SK-N-SH treated with all-trans-retinoic acid at 6 μM for 48 hours (cell line): ENCODE measurements around the gene OVOL2.

Source experiments
- ATAC-seq: fragments of 200-7000 bp; cut with Tn5 transposase; 3 replicates; pipeline ENCODE4 v1.9.1; 2020; ENCODE audit warnings: mild to moderate bottlenecking, moderate library complexity
- BACH2 ChIP-seq: fragments of 250-450 bp; sonication (Bioruptor Pico); IDR thresholded peaks from 2 replicates; pipeline ENCODE4 v1.9.0; 2021; ENCODE audit warnings: mild to moderate bottlenecking, borderline replicate concordance
- CSDC2 ChIP-seq: fragments of 250-450 bp; sonication (Bioruptor Pico); IDR thresholded peaks from 2 replicates; pipeline ENCODE4 v1.5.0; 2020; ENCODE audit warnings: mild to moderate bottlenecking, moderate library complexity
- ESRRG ChIP-seq: fragments of 250-450 bp; sonication (Bioruptor Pico); IDR thresholded peaks from 2 replicates; pipeline ENCODE4 v1.6.1; 2021; ENCODE audit warnings: mild to moderate bottlenecking
- GLIS3 ChIP-seq: fragments of 250-450 bp; sonication (Bioruptor Pico); IDR thresholded peaks from 2 replicates; pipeline ENCODE4 v1.5.0; 2020; ENCODE audit warnings: mild to moderate bottlenecking, moderate library complexity
- ISL1 ChIP-seq: fragments of 250-450 bp; sonication (Bioruptor Pico); IDR thresholded peaks from 2 replicates; pipeline ENCODE4 v2.1.2; 2022; ENCODE audit warnings: mild to moderate bottlenecking, moderate library complexity
- OSR1 ChIP-seq: fragments of 250-450 bp; sonication (Bioruptor Pico); IDR thresholded peaks from 2 replicates; pipeline ENCODE4 v1.8.0; 2022; ENCODE audit warnings: moderate library complexity, mild to moderate bottlenecking, inconsistent platforms
- PPARA ChIP-seq: fragments of 250-450 bp; sonication (Bioruptor Pico); IDR thresholded peaks from 2 replicates; pipeline ENCODE4 v1.5.0; 2020; ENCODE audit warnings: mild to moderate bottlenecking, borderline replicate concordance
- RARB ChIP-seq: fragments of 250-450 bp; sonication (Bioruptor Pico); IDR thresholded peaks from 2 replicates; pipeline ENCODE4 v1.8.0; 2021; ENCODE audit warnings: mild to moderate bottlenecking, moderate library complexity
- SNAI2 ChIP-seq: fragments of 250-450 bp; sonication (Bioruptor Pico); IDR thresholded peaks from 2 replicates; pipeline ENCODE4 v1.5.0; 2020; ENCODE audit warnings: mild to moderate bottlenecking, moderate library complexity
- TCF4 ChIP-seq: fragments of 250-450 bp; sonication (Bioruptor Pico); IDR thresholded peaks from 2 replicates; pipeline ENCODE4 v1.8.0; 2021; ENCODE audit warnings: mild to moderate bottlenecking, moderate library complexity, borderline replicate concordance
- TOX ChIP-seq: fragments of 250-450 bp; sonication (Bioruptor Pico); IDR thresholded peaks from 2 replicates; pipeline ENCODE4 v1.8.0; 2021; ENCODE audit warnings: mild to moderate bottlenecking, moderate library complexity, borderline replicate concordance
- ZC3H10 ChIP-seq: fragments of 250-450 bp; sonication (Bioruptor Pico); IDR thresholded peaks from 2 replicates; pipeline ENCODE4 v1.5.1; 2021; ENCODE audit warnings: mild to moderate bottlenecking, moderate library complexity
- ZFP3 ChIP-seq: fragments of 250-450 bp; sonication (Bioruptor Pico); IDR thresholded peaks from 2 replicates; pipeline ENCODE4 v1.5.0; 2020; ENCODE audit warnings: mild to moderate bottlenecking, moderate library complexity
- ZFP30 ChIP-seq: fragments of 450-650 bp; formaldehyde crosslinking; IDR thresholded peaks from 2 replicates; pipeline ENCODE4 v1.5.0; 2022; ENCODE audit warnings: mild to moderate bottlenecking, moderate library complexity
- ZNF565 ChIP-seq: fragments of 450-650 bp; formaldehyde crosslinking; conservative IDR thresholded peaks from 2 replicates; pipeline ENCODE4 v1.5.0; 2020; ENCODE audit warnings: low read depth, mild to moderate bottlenecking, moderate library complexity
- ZNF70 ChIP-seq: fragments of 450-650 bp; formaldehyde crosslinking; IDR thresholded peaks from 2 replicates; pipeline ENCODE4 v1.5.0; 2020; ENCODE audit warnings: mild to moderate bottlenecking, moderate library complexity
- TF ChIP-seq, protein P1 (sequence below): fragments of 250-450 bp; sonication (Bioruptor Pico); IDR thresholded peaks from 2 replicates; pipeline ENCODE4 v1.5.0; 2020; ENCODE audit warnings: mild to moderate bottlenecking, moderate library complexity
- TF ChIP-seq, protein P2 (sequence below): fragments of 250-450 bp; sonication (Bioruptor Pico); IDR thresholded peaks from 2 replicates; pipeline ENCODE4 v1.8.0; 2021; ENCODE audit warnings: low read depth, mild to moderate bottlenecking, moderate library complexity, borderline replicate concordance
- TF ChIP-seq, protein P3 (sequence below): fragments of 250-450 bp; sonication (Bioruptor Pico); IDR thresholded peaks from 2 replicates; pipeline ENCODE4 v1.5.1; 2020; ENCODE audit warnings: low read depth, mild to moderate bottlenecking, moderate library complexity
- TF ChIP-seq, protein P4 (sequence below): fragments of 250-450 bp; sonication (Bioruptor Pico); IDR thresholded peaks from 2 replicates; pipeline ENCODE4 v1.8.0; 2020; ENCODE audit warnings: mild to moderate bottlenecking, moderate library complexity, borderline replicate concordance

OVOL2 gene

DNA sequence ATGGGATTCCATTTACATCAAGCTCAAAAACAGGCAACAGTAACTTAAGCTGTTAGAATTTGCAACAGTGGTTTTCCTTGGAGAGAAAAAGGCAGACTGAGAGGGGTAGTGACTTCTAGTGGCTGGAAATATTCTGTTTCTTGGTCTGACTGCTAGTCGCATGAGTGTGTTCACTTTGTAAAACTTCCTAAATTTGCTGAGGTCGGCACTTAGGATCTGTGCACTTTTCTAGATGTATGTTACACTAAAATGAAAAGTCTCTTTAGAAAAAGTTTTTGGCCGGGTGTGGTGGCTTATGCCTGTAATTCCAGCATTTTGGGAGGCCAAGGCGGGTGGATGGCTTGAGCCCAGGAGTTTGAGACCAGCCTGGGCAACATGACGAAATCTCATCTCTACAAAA, 18.7 kb downstream of the OVOL2 start (continued):
- TF ChIP-seq, protein P1, sequence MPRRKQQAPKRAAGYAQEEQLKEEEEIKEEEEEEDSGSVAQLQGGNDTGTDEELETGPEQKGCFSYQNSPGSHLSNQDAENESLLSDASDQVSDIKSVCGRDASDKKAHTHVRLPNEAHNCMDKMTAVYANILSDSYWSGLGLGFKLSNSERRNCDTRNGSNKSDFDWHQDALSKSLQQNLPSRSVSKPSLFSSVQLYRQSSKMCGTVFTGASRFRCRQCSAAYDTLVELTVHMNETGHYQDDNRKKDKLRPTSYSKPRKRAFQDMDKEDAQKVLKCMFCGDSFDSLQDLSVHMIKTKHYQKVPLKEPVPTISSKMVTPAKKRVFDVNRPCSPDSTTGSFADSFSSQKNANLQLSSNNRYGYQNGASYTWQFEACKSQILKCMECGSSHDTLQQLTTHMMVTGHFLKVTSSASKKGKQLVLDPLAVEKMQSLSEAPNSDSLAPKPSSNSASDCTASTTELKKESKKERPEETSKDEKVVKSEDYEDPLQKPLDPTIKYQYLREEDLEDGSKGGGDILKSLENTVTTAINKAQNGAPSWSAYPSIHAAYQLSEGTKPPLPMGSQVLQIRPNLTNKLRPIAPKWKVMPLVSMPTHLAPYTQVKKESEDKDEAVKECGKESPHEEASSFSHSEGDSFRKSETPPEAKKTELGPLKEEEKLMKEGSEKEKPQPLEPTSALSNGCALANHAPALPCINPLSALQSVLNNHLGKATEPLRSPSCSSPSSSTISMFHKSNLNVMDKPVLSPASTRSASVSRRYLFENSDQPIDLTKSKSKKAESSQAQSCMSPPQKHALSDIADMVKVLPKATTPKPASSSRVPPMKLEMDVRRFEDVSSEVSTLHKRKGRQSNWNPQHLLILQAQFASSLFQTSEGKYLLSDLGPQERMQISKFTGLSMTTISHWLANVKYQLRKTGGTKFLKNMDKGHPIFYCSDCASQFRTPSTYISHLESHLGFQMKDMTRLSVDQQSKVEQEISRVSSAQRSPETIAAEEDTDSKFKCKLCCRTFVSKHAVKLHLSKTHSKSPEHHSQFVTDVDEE (CRISPR knock-in tag) = no peak
- TF ChIP-seq SNAI2 = no peak

DNA sequence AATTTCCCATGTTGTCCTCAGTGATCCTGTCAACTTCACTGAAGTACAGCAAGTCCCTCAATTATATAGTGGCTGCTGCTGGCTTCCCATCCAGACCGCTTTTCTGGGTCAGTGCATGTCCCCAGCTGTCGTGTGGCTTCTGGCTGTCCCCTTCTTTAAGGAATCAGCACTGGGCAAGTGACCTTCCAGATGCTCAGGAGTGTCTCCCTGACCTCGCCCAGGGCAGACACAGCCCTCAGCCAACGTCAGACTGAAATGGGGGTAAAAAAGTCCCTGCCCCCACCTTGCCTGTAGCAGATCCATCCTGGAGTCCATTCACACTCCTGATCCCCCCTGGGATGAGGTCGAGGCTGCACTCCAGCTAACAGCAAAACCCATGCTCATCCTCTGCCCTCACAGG, 23.7 kb downstream of the OVOL2 start:
- no peak for ATAC-seq
- TF ChIP-seq ISL1 (CRISPR knock-in tag) = no peak
- TF ChIP-seq BACH2 = no peak
- TF ChIP-seq GLIS3 (CRISPR knock-in tag) = no peak
- TF ChIP-seq CSDC2 (CRISPR knock-in tag) = no peak
- no peak for TF ChIP-seq RARB
- TF ChIP-seq, protein P2, sequence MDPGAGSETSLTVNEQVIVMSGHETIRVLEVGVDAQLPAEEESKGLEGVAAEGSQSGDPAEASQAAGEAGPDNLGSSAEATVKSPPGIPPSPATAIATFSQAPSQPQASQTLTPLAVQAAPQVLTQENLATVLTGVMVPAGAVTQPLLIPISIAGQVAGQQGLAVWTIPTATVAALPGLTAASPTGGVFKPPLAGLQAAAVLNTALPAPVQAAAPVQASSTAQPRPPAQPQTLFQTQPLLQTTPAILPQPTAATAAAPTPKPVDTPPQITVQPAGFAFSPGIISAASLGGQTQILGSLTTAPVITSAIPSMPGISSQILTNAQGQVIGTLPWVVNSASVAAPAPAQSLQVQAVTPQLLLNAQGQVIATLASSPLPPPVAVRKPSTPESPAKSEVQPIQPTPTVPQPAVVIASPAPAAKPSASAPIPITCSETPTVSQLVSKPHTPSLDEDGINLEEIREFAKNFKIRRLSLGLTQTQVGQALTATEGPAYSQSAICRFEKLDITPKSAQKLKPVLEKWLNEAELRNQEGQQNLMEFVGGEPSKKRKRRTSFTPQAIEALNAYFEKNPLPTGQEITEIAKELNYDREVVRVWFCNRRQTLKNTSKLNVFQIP (CRISPR knock-in tag) = no peak
- TF ChIP-seq ZFP30 (CRISPR knock-in tag) = no peak
- no peak for TF ChIP-seq TCF4
- TF ChIP-seq OSR1 (CRISPR knock-in tag) = no peak

DNA sequence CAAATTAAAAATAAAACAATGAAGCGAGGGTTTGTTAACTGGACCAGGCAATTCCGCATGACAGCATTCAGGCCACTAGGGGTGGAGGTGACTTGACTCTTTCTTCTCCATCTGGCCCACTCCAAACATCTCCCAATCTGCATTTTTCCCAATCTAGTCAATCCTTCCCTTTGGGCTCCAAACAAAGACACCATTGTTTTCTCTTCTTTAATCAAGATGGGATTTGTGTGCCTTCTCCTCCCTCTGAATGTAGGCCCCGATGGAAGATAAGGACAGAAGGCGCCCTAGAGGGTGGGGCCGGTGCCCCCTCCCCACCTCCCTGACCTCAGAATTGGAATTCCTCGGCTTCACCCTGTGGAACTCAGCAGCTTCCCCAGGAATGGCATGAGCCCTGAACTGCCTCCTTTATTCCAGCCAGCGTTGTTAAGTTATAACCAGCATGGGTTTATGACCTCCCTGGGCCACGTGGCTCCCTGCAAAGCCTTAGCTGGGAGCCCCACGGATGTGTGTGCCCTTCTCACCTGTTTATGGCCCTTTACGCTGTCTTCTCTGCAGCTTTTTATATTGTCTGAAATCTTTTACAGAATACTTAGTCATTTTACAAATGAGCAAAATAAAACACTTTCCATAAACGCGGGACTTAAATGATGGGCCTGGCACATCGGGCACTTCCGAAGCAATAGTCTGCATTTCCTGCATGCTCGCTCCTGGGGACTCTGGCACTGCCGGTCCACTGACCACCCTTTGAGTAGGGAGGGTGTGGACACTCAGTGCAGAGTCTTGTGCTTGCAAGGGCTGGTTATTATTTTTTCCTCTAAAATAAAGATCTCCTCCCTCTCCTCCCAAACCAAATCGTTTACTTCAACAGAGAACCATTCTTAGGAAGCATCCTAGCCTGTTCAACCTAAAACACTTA, 24.5 kb downstream of the OVOL2 start:
- TF ChIP-seq ESRRG (CRISPR knock-in tag) (no peak), ZC3H10 (CRISPR knock-in tag) (no peak), ZNF565 (no peak)
- TF ChIP-seq, protein P3, sequence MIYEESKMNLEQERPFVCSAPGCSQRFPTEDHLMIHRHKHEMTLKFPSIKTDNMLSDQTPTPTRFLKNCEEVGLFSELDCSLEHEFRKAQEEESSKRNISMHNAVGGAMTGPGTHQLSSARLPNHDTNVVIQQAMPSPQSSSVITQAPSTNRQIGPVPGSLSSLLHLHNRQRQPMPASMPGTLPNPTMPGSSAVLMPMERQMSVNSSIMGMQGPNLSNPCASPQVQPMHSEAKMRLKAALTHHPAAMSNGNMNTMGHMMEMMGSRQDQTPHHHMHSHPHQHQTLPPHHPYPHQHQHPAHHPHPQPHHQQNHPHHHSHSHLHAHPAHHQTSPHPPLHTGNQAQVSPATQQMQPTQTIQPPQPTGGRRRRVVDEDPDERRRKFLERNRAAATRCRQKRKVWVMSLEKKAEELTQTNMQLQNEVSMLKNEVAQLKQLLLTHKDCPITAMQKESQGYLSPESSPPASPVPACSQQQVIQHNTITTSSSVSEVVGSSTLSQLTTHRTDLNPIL = no peak
- TF ChIP-seq, protein P4, sequence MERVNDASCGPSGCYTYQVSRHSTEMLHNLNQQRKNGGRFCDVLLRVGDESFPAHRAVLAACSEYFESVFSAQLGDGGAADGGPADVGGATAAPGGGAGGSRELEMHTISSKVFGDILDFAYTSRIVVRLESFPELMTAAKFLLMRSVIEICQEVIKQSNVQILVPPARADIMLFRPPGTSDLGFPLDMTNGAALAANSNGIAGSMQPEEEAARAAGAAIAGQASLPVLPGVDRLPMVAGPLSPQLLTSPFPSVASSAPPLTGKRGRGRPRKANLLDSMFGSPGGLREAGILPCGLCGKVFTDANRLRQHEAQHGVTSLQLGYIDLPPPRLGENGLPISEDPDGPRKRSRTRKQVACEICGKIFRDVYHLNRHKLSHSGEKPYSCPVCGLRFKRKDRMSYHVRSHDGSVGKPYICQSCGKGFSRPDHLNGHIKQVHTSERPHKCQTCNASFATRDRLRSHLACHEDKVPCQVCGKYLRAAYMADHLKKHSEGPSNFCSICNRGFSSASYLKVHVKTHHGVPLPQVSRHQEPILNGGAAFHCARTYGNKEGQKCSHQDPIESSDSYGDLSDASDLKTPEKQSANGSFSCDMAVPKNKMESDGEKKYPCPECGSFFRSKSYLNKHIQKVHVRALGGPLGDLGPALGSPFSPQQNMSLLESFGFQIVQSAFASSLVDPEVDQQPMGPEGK = no peak

DNA sequence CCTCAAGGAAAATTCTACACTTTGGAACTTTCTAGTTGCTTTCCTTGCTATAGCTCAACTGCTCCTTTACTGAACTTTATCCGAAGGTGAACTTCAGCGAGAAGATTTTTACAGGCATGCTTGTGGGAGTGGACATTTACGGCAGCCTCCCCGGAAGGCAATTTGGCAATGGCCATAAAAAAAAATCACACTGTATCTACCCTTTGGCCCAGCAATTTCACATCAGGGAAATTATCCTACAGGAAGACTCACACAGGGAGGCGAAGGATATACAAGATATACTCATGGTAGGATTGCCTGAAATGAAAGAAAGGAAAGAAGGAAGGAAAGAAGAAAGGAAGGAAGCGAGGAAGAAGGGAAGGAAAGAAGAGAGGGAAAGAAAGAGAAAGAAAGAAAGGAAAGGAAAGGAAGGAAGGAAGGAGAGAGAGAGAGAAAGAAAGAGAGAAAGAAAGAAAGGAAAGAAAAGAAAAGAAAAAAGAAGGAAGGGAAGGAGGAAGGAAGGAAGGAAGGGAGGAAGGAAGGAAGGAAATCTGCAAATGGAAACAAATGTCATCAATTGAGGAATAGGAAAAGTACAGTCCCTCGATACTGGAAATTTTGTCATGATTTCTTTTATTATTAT, 25.7 kb downstream of the OVOL2 start:
- ATAC-seq = no peak
- TF ChIP-seq, protein P1 (CRISPR knock-in tag) = no peak
- TF ChIP-seq, protein P4 = no peak
- TF ChIP-seq GLIS3 (CRISPR knock-in tag) (no peak), PPARA (CRISPR knock-in tag) (no peak), TCF4 (no peak), ESRRG (CRISPR knock-in tag) (no peak), ZNF70 (CRISPR knock-in tag) (no peak), TOX (CRISPR knock-in tag) (no peak), ISL1 (CRISPR knock-in tag) (no peak), SNAI2 (no peak), ZFP3 (CRISPR knock-in tag) (no peak), OSR1 (CRISPR knock-in tag) (no peak), BACH2 (no peak), ZC3H10 (CRISPR knock-in tag) (no peak), ZFP30 (CRISPR knock-in tag) (no peak), CSDC2 (CRISPR knock-in tag) (no peak), RARB (no peak)
- TF ChIP-seq, protein P3 = no peak

More for the DNA sequence above, 24.5 kb downstream of the OVOL2 start:
- no peak for ATAC-seq
